Spleen (tissue), 11 donors: ENCODE measurements around the gene HIGD1A. TPM values are rescaled to one million over a fixed set of nuclear protein-coding genes. Genes with fewer than 3 reads are reported as not detected.

ENCODE experiments used
- DNase-seq: peaks from one replicate; pipeline ENCODE4 v3.0.0-alpha.2; 2020
- H3K27ac ChIP-seq, 8 donors: fragments of 200-600 bp; sonication (generic) in 7 of 8; 1 replicate in 4 of 8; 2 replicates in 4 of 8; pipeline versions ENCODE4 v1.5.0 to v1.8.0; 2016 to 2021; ENCODE audit warnings: inconsistent platforms in 4 of 8, mild to moderate bottlenecking in 4 of 8, moderate library complexity in 1 of 8
- H3K27me3 ChIP-seq, 7 donors: fragments of 200-600 bp; sonication (generic) in 6 of 7; replicated peaks in 1 of 7; 1 replicate in 4 of 7; 2 replicates in 3 of 7; pipeline versions ENCODE4 v1.5.0 to v1.8.0; 2016 to 2021; ENCODE audit warnings: inconsistent platforms in 3 of 7, mild to moderate bottlenecking in 1 of 7
- H3K36me3 ChIP-seq, 6 donors: fragments of 200-600 bp; sonication (generic) in 5 of 6; 1 replicate in 4 of 6; 2 replicates in 2 of 6; pipeline versions ENCODE4 v1.5.0 to v1.8.0; 2016 to 2021; ENCODE audit warnings: inconsistent platforms in 2 of 6
- H3K4me1 ChIP-seq, 6 donors: fragments of 200-600 bp; sonication (generic) in 5 of 6; 1 replicate in 3 of 6; 2 replicates in 3 of 6; pipeline versions ENCODE4 v1.5.0 to v1.8.0; 2016 to 2021; ENCODE audit warnings: inconsistent platforms in 3 of 6
- H3K4me3 ChIP-seq, 8 donors: fragments of 200-600 bp; sonication (generic) in 7 of 8; 1 replicate in 4 of 8; 2 replicates in 4 of 8; pipeline versions ENCODE4 v1.5.0 to v1.8.0; 2016 to 2021; ENCODE audit warnings: inconsistent platforms in 4 of 8, mild to moderate bottlenecking in 4 of 8, moderate library complexity in 2 of 8
- H3K9me3 ChIP-seq, 8 donors: fragments of 200-600 bp; sonication (generic) in 7 of 8; 1 replicate in 4 of 8; 2 replicates in 4 of 8; pipeline versions ENCODE4 v1.5.0 to v1.8.0; 2016 to 2021; ENCODE audit warnings: inconsistent platforms in 4 of 8
- CTCF ChIP-seq, 11 experiments: fragments of 200-600 bp in 7 of 11; fragments of 450-650 bp in 4 of 11; sonication (generic) in 4 of 11; IDR thresholded peaks in 8 of 11; conservative IDR thresholded peaks in 3 of 11; 1 replicate in 7 of 11; 2 replicates in 4 of 11; pipeline versions ENCODE4 v1.4.0 to v1.8.0; 2016 to 2021; ENCODE audit warnings: antibody characterized with exemption in 11 of 11, inconsistent platforms in 4 of 11, mild to moderate bottlenecking in 1 of 11
- POLR2A ChIP-seq, 3 donors: fragments of 450-650 bp; IDR thresholded peaks; one replicate each; pipeline ENCODE4 v1.5.1; 2017; ENCODE audit warnings: antibody characterized with exemption in 3 of 3, mild to moderate bottlenecking in 1 of 3
- POLR2AphosphoS5 ChIP-seq, 3 donors: sonication (generic); formaldehyde crosslinking; IDR thresholded peaks; one replicate each; pipeline ENCODE4 v1.5.1; 2017; ENCODE audit warnings: antibody characterized with exemption in 3 of 3
- WGBS, 5 donors: extraction: QIAGEN DNeasy Blood & Tissue Kit in 3 of 5; methylation state at CpG; one replicate each; pipeline versions ENCODE4 v1.1.5 to v1.1.7; 2013 to 2018; 5-methylcytosine and 5-hydroxymethylcytosine counted together
- intact Hi-C: fragments of 100-400 bp; cut with DNase I; formaldehyde crosslinking; loops from one replicate; pipeline ENCODE4 v1.15.0; 2023; ENCODE audit warnings: low total_unique reads
- polyA plus RNA-seq, 3 donors: library from polyadenylated mRNA; stranded (reverse); fragments of 200-250 nt; gene quantifications; one replicate each; pipeline ENCODE4 v1.2.1, GENCODE V29; 2013
- total RNA-seq, 7 donors: library from RNA; depleted of rRNA in 3 of 7; stranded (reverse); fragments of >200 nt in 3 of 7; fragmentation: NEBNext Ultra II Directional in 4 of 7; extraction: Animal tissue kit (Norgen Biotek cat#: 25700) in 4 of 7; gene quantifications; one replicate each; pipeline versions ENCODE4 v1.1.0 to v1.2.1, GENCODE V29; 2016 to 2021
- donor health status: healthy with polysubstance abuse.
- donor health status: DM: no; HTN: no; CAD: no; lungs with moderate emphysema.
- donor health status: DM: no; HTN: no; CAD: no.
- donor health status: Bipolar disorder and iron deficiency.
- donor health status: healthy.
- donor health status: DM: no; HTN: no; CAD: no.
- donor health status: DM: yes; HTN: yes; CAD: no.

HIGD1A gene
- total and polyA plus RNA-seq, 10 donors = 39.4 to 89.0 (median 59.6) TPM

- H3K27ac ChIP-seq = no peak overlapping the region
- peaks cover 0 to 12% (median 4%) of the 10 kb centered on the region in 6 donors for H3K4me1 ChIP-seq
- intact Hi-C loops = loop anchor here (5.0 kb wide), 1 partner anchor 48 kb away; no protein-coding TSS in a partner anchor
- 64 to 78% (median 74%) methylated on average over 5 of the region's 5 CpGs for WGBS, 5 donors
- no peaks in the 10 kb centered on the region for H3K27me3 ChIP-seq
- TF ChIP-seq POLR2A (IDR thresholded peaks at IDR 0.05) (no peak), CTCF (IDR thresholded peaks at IDR 0.05 in 8 of 11, conservative IDR thresholded peaks at IDR 0.05 in 3 of 11) (no peak), POLR2AphosphoS5 (IDR thresholded peaks at IDR 0.05) (no peak)
- H3K36me3 ChIP-seq = no peaks in the 10 kb centered on the region
- DNase-seq = no peak
- no peaks in the 10 kb centered on the region for H3K9me3 ChIP-seq
- no peak overlapping the region for H3K4me3 ChIP-seq
These were observed 25.5 kb upstream of the HIGD1A start for GRCh38 chr3:42829628-42830436.

GRCh38 chr3:42829083-42829627 is 24.9 kb upstream of the HIGD1A start:
- Histone ChIP-seq H3K4me1 (peaks cover 0 to 12% (median 4%) of the 10 kb centered on the region in 6 donors), H3K27me3 (no peaks in the 10 kb centered on the region), H3K36me3 (no peaks in the 10 kb centered on the region), H3K27ac (no peak overlapping the region), H3K9me3 (no peaks in the 10 kb centered on the region), H3K4me3 (no peak overlapping the region)
- DNase-seq = no peak
- intact Hi-C loops = no loop called here
- TF ChIP-seq POLR2A (IDR thresholded peaks at IDR 0.05) = no peak
- no peak for TF ChIP-seq POLR2AphosphoS5 (IDR thresholded peaks at IDR 0.05)
- 84 to 93% (median 92%) methylated on average over 5 of the region's 5 CpGs for WGBS, 5 donors

- 79 to 92% (median 79%) methylated on average over 4 of the region's 4 CpGs for WGBS, 5 donors
- H3K4me3 ChIP-seq = no peak overlapping the region
- no peaks in the 10 kb centered on the region for H3K9me3 ChIP-seq
- no peak for DNase-seq
- no peak overlapping the region for H3K27ac ChIP-seq
- H3K4me1 ChIP-seq = peaks cover 0 to 12% (median 4%) of the 10 kb centered on the region in 6 donors
- TF ChIP-seq POLR2A (IDR thresholded peaks at IDR 0.05) (no peak), CTCF (IDR thresholded peaks at IDR 0.05 in 8 of 11, conservative IDR thresholded peaks at IDR 0.05 in 3 of 11) (no peak), POLR2AphosphoS5 (IDR thresholded peaks at IDR 0.05) (no peak)
- H3K27me3 ChIP-seq = no peaks in the 10 kb centered on the region
- no peaks in the 10 kb centered on the region for H3K36me3 ChIP-seq
- intact Hi-C loops = no loop called here
These were observed 23.4 kb upstream of the HIGD1A start for GRCh38 chr3:42827654-42828053.

GRCh38 chr3:42827023-42827422 is 22.7 kb upstream of the HIGD1A start:
- H3K9me3 ChIP-seq = no peaks in the 10 kb centered on the region
- no peak for DNase-seq
- peaks cover 0 to 12% (median 4%) of the 10 kb centered on the region in 6 donors for H3K4me1 ChIP-seq
- intact Hi-C loops = no loop called here
- no peaks in the 10 kb centered on the region for H3K27me3 ChIP-seq
- no peaks in the 10 kb centered on the region for H3K36me3 ChIP-seq
- H3K4me3 ChIP-seq = no peak overlapping the region
- no peak overlapping the region for H3K27ac ChIP-seq
- TF ChIP-seq POLR2A (IDR thresholded peaks at IDR 0.05) = no peak
- TF ChIP-seq POLR2AphosphoS5 (IDR thresholded peaks at IDR 0.05) = no peak
- TF ChIP-seq CTCF (IDR thresholded peaks at IDR 0.05 in 8 of 11, conservative IDR thresholded peaks at IDR 0.05 in 3 of 11) = no peak
